SK-N-SH (cell line): Measurements from ENCODE around the gene CDH4. TPM values are rescaled to one million over a fixed set of nuclear protein-coding genes. Genes with fewer than 3 reads are reported as not detected.

Experiments
- CTCF ChIA-PET: fragments of 300-600, 350-600 bp; formaldehyde crosslinking; extraction: SDS; loops from one replicate; lab custom pipeline; 2021; lab: Yijun Ruan, JAX
- POLR2A ChIA-PET: fragments of 350-600 bp; sonication (Branson Sonifier 250); formaldehyde crosslinking; extraction: SDS; loops from one replicate; lab custom pipeline; 2020; ENCODE audit warnings: antibody characterized with exemption, inconsistent platforms; lab: Yijun Ruan, JAX
- DNase-seq: peaks from one replicate; pipeline ENCODE4 v3.0.0; 2012
- H2AFZ ChIP-seq: fragments of 200-600 bp; sonication (generic); 2 replicates; pipeline ENCODE4 v1.8.1; 2016; ENCODE audit warnings: antibody characterized with exemption, mild to moderate bottlenecking, low read depth
- H3F3A ChIP-seq: fragments of 200-600 bp; sonication (generic); replicated peaks from 2 replicates; pipeline ENCODE3; 2016; ENCODE audit warnings: antibody characterized with exemption, mild to moderate bottlenecking; ENCODE audit not compliant: insufficient read depth
- H3K27ac ChIP-seq, 2 experiments: fragments of 200-500 bp in 1 of 2; fragments of 200-600 bp in 1 of 2; sonication (Bioruptor generic) in 1 of 2; sonication (generic), shearing (Covaris generic) in 1 of 2; 2 replicates each; pipeline versions ENCODE4 v1.5.1 to v1.6.1; 2014 to 2016; ENCODE audit warnings: low read depth in 2 of 2, inconsistent platforms in 1 of 2, low read length in 1 of 2, mild to moderate bottlenecking in 1 of 2, mixed read lengths in 1 of 2
- H3K27me3 ChIP-seq: fragments of 200-600 bp; sonication (generic), shearing (Covaris generic); 2 replicates; pipeline ENCODE4 v1.6.1; 2016; ENCODE audit warnings: mixed run types; ENCODE audit not compliant: insufficient read depth
- H3K36me3 ChIP-seq, 2 experiments: fragments of 200-500 bp in 1 of 2; fragments of 200-600 bp in 1 of 2; sonication (Bioruptor generic) in 1 of 2; sonication (generic) in 1 of 2; replicated peaks in 1 of 2; 2 replicates each; pipeline versions ENCODE3 to v1.5.1; 2014 to 2016; ENCODE audit warnings: low read length in 1 of 2, mild to moderate bottlenecking in 1 of 2; ENCODE audit not compliant: insufficient read depth in 2 of 2, control insufficient read depth in 1 of 2
- H3K4me1 ChIP-seq, 2 experiments: fragments of 200-500 bp in 1 of 2; fragments of 200-600 bp in 1 of 2; sonication (Bioruptor generic) in 1 of 2; sonication (generic), shearing (Covaris generic) in 1 of 2; 2 replicates each; pipeline versions ENCODE4 v1.5.1 to v1.6.1; 2014 to 2016; ENCODE audit warnings: low read depth in 1 of 2, low read length in 1 of 2, mixed run types in 1 of 2; ENCODE audit not compliant: insufficient read depth in 2 of 2, control insufficient read depth in 1 of 2
- H3K4me2 ChIP-seq: fragments of 200-600 bp; sonication (generic), shearing (Covaris generic); 2 replicates; pipeline ENCODE4 v1.6.1; 2017; ENCODE audit warnings: mixed run types
- H3K4me3 ChIP-seq, 2 experiments: fragments of 200-500 bp in 1 of 2; fragments of 200-600 bp in 1 of 2; sonication (Bioruptor generic) in 1 of 2; sonication (generic), shearing (Covaris generic) in 1 of 2; 2 replicates each; pipeline versions ENCODE4 v1.5.1 to v1.8.1; 2014 to 2016; ENCODE audit warnings: low read depth in 2 of 2, inconsistent platforms in 1 of 2, low read length in 1 of 2, mild to moderate bottlenecking in 1 of 2, mixed read lengths in 1 of 2, moderate library complexity in 1 of 2
- H3K79me2 ChIP-seq: fragments of 200-600 bp; sonication (generic); 2 replicates; pipeline ENCODE4 v1.8.1; 2017; ENCODE audit warnings: mild to moderate bottlenecking; ENCODE audit not compliant: insufficient read depth
- H3K9ac ChIP-seq: fragments of 200-600 bp; sonication (generic); 2 replicates; pipeline ENCODE4 v1.6.1; 2017; ENCODE audit warnings: mixed run types
- H3K9me2 ChIP-seq: fragments of 200-600 bp; sonication (generic); 2 replicates; pipeline ENCODE4 v1.6.1; 2017; ENCODE audit warnings: mixed run types
- H3K9me3 ChIP-seq: fragments of 200-600 bp; sonication (generic); 2 replicates; pipeline ENCODE4 v1.6.1; 2017; ENCODE audit warnings: mixed run types, mild to moderate bottlenecking, moderate library complexity
- H4K20me1 ChIP-seq: fragments of 200-600 bp; sonication (generic); 2 replicates; pipeline ENCODE4 v1.6.1; 2017; ENCODE audit warnings: mild to moderate bottlenecking, mixed run types; ENCODE audit not compliant: insufficient read depth
- CHD2 ChIP-seq: fragments of 150-350 bp; IDR thresholded peaks from 2 replicates; pipeline ENCODE4 v1.6.1; 2018; ENCODE audit warnings: low read length; ENCODE audit not compliant: partially characterized antibody
- ELF1 ChIP-seq: IDR thresholded peaks from 2 replicates; pipeline ENCODE4 v1.4.0; 2012
- EP300 ChIP-seq, 2 experiments: IDR thresholded peaks; 2 replicates each; pipeline versions ENCODE4 v1.4.0 to v1.6.1; 2012; ENCODE audit warnings: borderline replicate concordance in 1 of 2, low read depth in 1 of 2, low read length in 1 of 2
- EZH2phosphoT487 ChIP-seq: fragments of 200-600 bp; sonication (generic); IDR thresholded peaks from 2 replicates; pipeline ENCODE4 v1.6.1; 2017; ENCODE audit warnings: low read depth, mixed run types, mild to moderate bottlenecking, antibody characterized with exemption, moderate library complexity, borderline replicate concordance
- FOSL2 ChIP-seq: IDR thresholded peaks from 2 replicates; pipeline ENCODE4 v1.4.0; 2012; ENCODE audit warnings: low read depth, mild to moderate bottlenecking, moderate library complexity, borderline replicate concordance
- FOXJ3 ChIP-seq: sonication (generic); formaldehyde crosslinking; IDR thresholded peaks from 2 replicates; pipeline ENCODE4 v1.5.1; 2020; ENCODE audit warnings: mild to moderate bottlenecking, missing genetic modification reagents
- FOXM1 ChIP-seq: IDR thresholded peaks from 2 replicates; pipeline ENCODE4 v1.4.0; 2012; ENCODE audit warnings: low read depth, mild to moderate bottlenecking
- GABPA ChIP-seq: IDR thresholded peaks from 2 replicates; pipeline ENCODE4 v1.4.0; 2012; ENCODE audit warnings: low read depth, mild to moderate bottlenecking
- JUND ChIP-seq: IDR thresholded peaks from 2 replicates; pipeline ENCODE4 v1.4.0; 2012
- MEF2A ChIP-seq: IDR thresholded peaks from 2 replicates; pipeline ENCODE4 v1.4.0; 2012; ENCODE audit warnings: low read depth, borderline replicate concordance
- NFIC ChIP-seq: IDR thresholded peaks from 2 replicates; pipeline ENCODE4 v1.4.0; 2012; ENCODE audit warnings: borderline replicate concordance
- NRF1 ChIP-seq: IDR thresholded peaks from 2 replicates; pipeline ENCODE4 v1.6.1; 2012; ENCODE audit warnings: low read depth, mild to moderate bottlenecking, low read length
- POLR2AphosphoS5 ChIP-seq: IDR thresholded peaks from 2 replicates; pipeline ENCODE4 v1.6.1; 2012; ENCODE audit warnings: low read depth, low read length
- RAD21 ChIP-seq: IDR thresholded peaks from 2 replicates; pipeline ENCODE4 v1.6.1; 2012; ENCODE audit warnings: mild to moderate bottlenecking, low read length
- RCOR1 ChIP-seq: fragments of 150-350 bp; IDR thresholded peaks from 2 replicates; pipeline ENCODE4 v1.6.1; 2017; ENCODE audit warnings: antibody characterized with exemption, low read length
- SIN3A ChIP-seq: IDR thresholded peaks from 2 replicates; pipeline ENCODE4 v1.6.1; 2012; ENCODE audit warnings: low read depth, mild to moderate bottlenecking, low read length, moderate library complexity, borderline replicate concordance
- SMC3 ChIP-seq: IDR thresholded peaks from 2 replicates; pipeline ENCODE4 v1.6.1; 2012; ENCODE audit warnings: low read depth, low read length, improper control_type of control experiment
- TCF12 ChIP-seq: IDR thresholded peaks from 2 replicates; pipeline ENCODE4 v1.4.0; 2012
- TEAD4 ChIP-seq: IDR thresholded peaks from 2 replicates; pipeline ENCODE4 v1.4.0; 2012; ENCODE audit warnings: mild to moderate bottlenecking, borderline replicate concordance; ENCODE audit not compliant: insufficient read depth
- USF1 ChIP-seq: IDR thresholded peaks from 2 replicates; pipeline ENCODE4 v1.4.0; 2012; ENCODE audit warnings: low read depth, borderline replicate concordance
- YY1 ChIP-seq: IDR thresholded peaks from 2 replicates; pipeline ENCODE4 v1.4.0; 2012; ENCODE audit warnings: low read depth, mild to moderate bottlenecking
- WGBS: methylation state at CpG from one replicate; pipeline ENCODE4 v1.1.6; 2017; ENCODE audit warnings: low lambda C conversion rate; 5-methylcytosine and 5-hydroxymethylcytosine counted together
- polyA plus RNA-seq, 3 experiments: library from polyadenylated mRNA; depleted of rRNA; stranded (reverse); fragments of >200 nt; gene quantifications; 2 replicates each; pipeline ENCODE4 v1.2.3, GENCODE V29; 2012
- TF ChIP-seq, protein P1 (sequence below): fragments of 200-600 bp; sonication (generic); IDR thresholded peaks from 2 replicates; pipeline ENCODE4 v1.6.1; 2017; ENCODE audit warnings: antibody characterized with exemption, mild to moderate bottlenecking, moderate library complexity

Gene CDH4
- polyA plus RNA-seq, 1 of the 3 experiments (the other 2 are of a cell fraction): not detected

DNA sequence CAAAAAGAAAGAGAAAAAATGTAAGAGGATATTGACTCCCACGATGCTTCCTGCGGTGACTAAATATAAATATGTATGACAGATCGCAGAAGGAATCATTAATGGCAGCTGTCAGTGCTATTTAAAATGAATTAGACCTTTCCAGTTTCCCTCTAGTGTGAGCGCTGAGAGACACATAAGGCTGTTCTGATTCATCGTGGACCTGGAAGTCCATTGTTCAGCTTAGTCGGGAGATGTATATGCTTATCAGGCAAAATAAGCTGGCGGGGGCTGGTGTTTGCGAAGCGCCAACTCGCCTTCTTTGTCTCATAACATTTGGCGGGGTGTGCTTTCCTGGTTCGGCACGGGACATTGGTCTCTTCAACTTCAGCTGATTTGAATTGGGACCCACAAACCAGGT, 95.4 kb downstream of the CDH4 start:
- H3K4me2 ChIP-seq: no peak overlapping the region
- H3K36me3 ChIP-seq: no peaks in the 10 kb centered on the region
- 77% methylated on average over 13 of the region's 13 CpGs for WGBS
- CTCF ChIA-PET: no interaction called here
- H3K27me3 ChIP-seq: no peaks in the 10 kb centered on the region
- no peak for TF ChIP-seq USF1
- no peak for TF ChIP-seq SMC3
- TF ChIP-seq RCOR1: no peak
- TF ChIP-seq, protein P1, sequence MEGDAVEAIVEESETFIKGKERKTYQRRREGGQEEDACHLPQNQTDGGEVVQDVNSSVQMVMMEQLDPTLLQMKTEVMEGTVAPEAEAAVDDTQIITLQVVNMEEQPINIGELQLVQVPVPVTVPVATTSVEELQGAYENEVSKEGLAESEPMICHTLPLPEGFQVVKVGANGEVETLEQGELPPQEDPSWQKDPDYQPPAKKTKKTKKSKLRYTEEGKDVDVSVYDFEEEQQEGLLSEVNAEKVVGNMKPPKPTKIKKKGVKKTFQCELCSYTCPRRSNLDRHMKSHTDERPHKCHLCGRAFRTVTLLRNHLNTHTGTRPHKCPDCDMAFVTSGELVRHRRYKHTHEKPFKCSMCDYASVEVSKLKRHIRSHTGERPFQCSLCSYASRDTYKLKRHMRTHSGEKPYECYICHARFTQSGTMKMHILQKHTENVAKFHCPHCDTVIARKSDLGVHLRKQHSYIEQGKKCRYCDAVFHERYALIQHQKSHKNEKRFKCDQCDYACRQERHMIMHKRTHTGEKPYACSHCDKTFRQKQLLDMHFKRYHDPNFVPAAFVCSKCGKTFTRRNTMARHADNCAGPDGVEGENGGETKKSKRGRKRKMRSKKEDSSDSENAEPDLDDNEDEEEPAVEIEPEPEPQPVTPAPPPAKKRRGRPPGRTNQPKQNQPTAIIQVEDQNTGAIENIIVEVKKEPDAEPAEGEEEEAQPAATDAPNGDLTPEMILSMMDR: no peak
- TF ChIP-seq SIN3A: no peak
- TF ChIP-seq FOSL2: no peak
- no peak for TF ChIP-seq TCF12
- TF ChIP-seq TEAD4: no peak
- no peak for TF ChIP-seq NRF1
- no peak for TF ChIP-seq ELF1
- TF ChIP-seq MEF2A: no peak
- TF ChIP-seq FOXJ3 (CRISPR knock-in tag): no peak
- TF ChIP-seq GABPA: no peak
- no peak for TF ChIP-seq YY1
- TF ChIP-seq POLR2AphosphoS5: no peak
- TF ChIP-seq, all 33 proteins: peak for 0
- H3K9me2 ChIP-seq: no peaks in the 10 kb centered on the region
- no peak overlapping the region for H3K27ac ChIP-seq
- H2AFZ ChIP-seq: no peak overlapping the region
- no peak overlapping the region for H3K9ac ChIP-seq
- no peaks in the 10 kb centered on the region for H3F3A ChIP-seq
- H3K4me3 ChIP-seq: no peak overlapping the region
- H3K4me1 ChIP-seq: no peaks in the 10 kb centered on the region
- no peaks in the 10 kb centered on the region for H3K79me2 ChIP-seq
- H3K9me3 ChIP-seq: no peaks in the 10 kb centered on the region
- H4K20me1 ChIP-seq: no peaks in the 10 kb centered on the region
- POLR2A ChIA-PET: no interaction called here
- no peak for DNase-seq

DNA sequence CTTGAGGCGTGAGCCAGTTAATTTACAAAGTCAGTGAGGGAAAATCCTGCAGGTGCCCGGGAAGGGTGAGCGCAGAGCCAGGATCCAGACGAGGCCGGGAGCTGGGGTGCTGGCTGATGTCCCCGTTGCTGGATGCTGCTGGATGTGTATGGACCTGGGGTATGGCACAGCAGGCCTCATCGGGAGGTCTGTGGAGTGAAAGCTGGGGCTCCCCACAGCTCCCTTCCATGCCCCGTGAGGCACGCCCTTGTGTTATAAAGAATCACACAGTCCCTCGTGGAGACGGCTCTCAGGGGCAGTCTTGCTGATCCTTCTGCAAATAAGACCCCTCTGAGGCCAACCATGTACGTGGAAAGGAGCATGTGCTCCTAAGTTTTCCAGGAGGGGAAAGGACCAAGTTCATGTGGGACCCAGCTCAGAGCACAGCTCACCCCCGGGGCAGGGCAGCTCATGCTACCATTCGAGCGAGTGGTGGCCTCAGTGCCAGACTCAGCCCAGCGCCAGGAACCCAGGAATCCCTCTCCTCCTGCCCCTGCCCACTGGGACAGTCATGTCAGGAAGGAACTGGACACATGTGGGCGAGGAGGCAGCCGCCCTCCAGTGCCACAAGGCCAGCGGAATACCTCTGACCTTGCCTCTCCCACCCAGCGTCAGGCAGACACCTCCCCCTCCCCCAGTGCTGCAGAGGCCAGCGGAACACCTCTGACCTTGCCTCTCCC, 97.5 kb downstream of the CDH4 start:
- H3K9ac ChIP-seq: no peak overlapping the region
- H3K27me3 ChIP-seq: no peaks in the 10 kb centered on the region
- H3K9me2 ChIP-seq: no peaks in the 10 kb centered on the region
- ChIA-PET CTCF (no interaction called here), POLR2A (no interaction called here)
- no peak overlapping the region for H3K4me3 ChIP-seq
- H4K20me1 ChIP-seq: no peaks in the 10 kb centered on the region
- H2AFZ ChIP-seq: no peak overlapping the region
- DNase-seq: no peak
- H3K27ac ChIP-seq: no peak overlapping the region
- no peaks in the 10 kb centered on the region for H3K36me3 ChIP-seq
- no peaks in the 10 kb centered on the region for H3F3A ChIP-seq
- H3K79me2 ChIP-seq: no peaks in the 10 kb centered on the region
- H3K4me2 ChIP-seq: no peak overlapping the region
- H3K9me3 ChIP-seq: no peaks in the 10 kb centered on the region
- WGBS: 67% methylated on average over 11 of the region's 21 CpGs
- H3K4me1 ChIP-seq: no peaks in the 10 kb centered on the region
- TF ChIP-seq JUND: no peak
- no peak for TF ChIP-seq EP300 (IDR thresholded peaks at IDR 0.05; ENCODE audit: borderline replicate concordance in 1 of 2, low read depth in 1 of 2, low read length in 1 of 2)
- no peak for TF ChIP-seq USF1
- TF ChIP-seq GABPA: no peak
- TF ChIP-seq TCF12: no peak
- TF ChIP-seq NFIC: no peak
- TF ChIP-seq SMC3: no peak
- no peak for TF ChIP-seq MEF2A
- TF ChIP-seq TEAD4: no peak
- TF ChIP-seq CHD2: no peak
- TF ChIP-seq, protein P1: no peak
- no peak for TF ChIP-seq FOXM1
- TF ChIP-seq EZH2phosphoT487: no peak
- no peak for TF ChIP-seq YY1
- TF ChIP-seq RAD21: no peak
